ENCODE data around the gene MICU1.

DNA sequence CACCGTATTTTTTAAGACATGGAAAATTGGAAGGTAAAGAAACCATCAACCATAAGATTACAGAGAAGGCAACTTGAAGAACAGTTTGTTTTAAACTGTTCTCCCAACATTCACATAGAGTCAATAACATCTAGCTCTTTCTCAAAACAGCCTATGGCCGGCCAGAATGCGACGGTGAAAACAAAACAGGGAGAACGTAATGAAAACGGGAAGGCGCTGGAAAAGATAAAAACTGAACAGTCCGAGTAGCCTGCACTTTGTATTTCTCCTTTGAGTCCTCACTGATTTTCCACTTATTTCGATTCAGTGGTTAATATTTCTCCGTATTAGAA, 637 bp downstream of the MICU1 start:
- TF ChIP-seq, protein P1, sequence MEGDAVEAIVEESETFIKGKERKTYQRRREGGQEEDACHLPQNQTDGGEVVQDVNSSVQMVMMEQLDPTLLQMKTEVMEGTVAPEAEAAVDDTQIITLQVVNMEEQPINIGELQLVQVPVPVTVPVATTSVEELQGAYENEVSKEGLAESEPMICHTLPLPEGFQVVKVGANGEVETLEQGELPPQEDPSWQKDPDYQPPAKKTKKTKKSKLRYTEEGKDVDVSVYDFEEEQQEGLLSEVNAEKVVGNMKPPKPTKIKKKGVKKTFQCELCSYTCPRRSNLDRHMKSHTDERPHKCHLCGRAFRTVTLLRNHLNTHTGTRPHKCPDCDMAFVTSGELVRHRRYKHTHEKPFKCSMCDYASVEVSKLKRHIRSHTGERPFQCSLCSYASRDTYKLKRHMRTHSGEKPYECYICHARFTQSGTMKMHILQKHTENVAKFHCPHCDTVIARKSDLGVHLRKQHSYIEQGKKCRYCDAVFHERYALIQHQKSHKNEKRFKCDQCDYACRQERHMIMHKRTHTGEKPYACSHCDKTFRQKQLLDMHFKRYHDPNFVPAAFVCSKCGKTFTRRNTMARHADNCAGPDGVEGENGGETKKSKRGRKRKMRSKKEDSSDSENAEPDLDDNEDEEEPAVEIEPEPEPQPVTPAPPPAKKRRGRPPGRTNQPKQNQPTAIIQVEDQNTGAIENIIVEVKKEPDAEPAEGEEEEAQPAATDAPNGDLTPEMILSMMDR (IDR thresholded peaks at IDR 0.05): no peak
- TF ChIP-seq POLR2A (IDR thresholded peaks at IDR 0.05): no peak
